ENCODE measurements around the gene VAT1L.

Gene VAT1L

GRCh38 chr16:77784441-77785372 is 3.7 kb upstream of the VAT1L start:
- DNase-seq = no peak

GRCh38 chr16:77785373-77785764 is 3.0 kb upstream of the VAT1L start:
- DNase-seq = no peak

GRCh38 chr16:77786186-77786847 is 2.0 kb upstream of the VAT1L start:
- no peak for DNase-seq

GRCh38 chr16:77787452-77787851 is 912 bp upstream of the VAT1L start:
- DNase-seq = no peak

GRCh38 chr16:77789085-77790008 is 983 bp downstream of the VAT1L start:
- DNase-seq = peak; percentile 52

GRCh38 chr16:77790009-77790372 is 1.6 kb downstream of the VAT1L start:
- no peak for DNase-seq

GRCh38 chr16:77790912-77791311 is 2.5 kb downstream of the VAT1L start:
- peak; percentile 32 for DNase-seq

GRCh38 chr16:77793417-77793816 is 5.1 kb downstream of the VAT1L start:
- DNase-seq = no peak

- no peak for DNase-seq
Observed at GRCh38 chr16:77794586-77794985, 6.2 kb downstream of the VAT1L start.

GRCh38 chr16:77801817-77802216 is 13.5 kb downstream of the VAT1L start:
- no peak for DNase-seq

- no peak for DNase-seq
Observed at GRCh38 chr16:77805398-77805797, 17.0 kb downstream of the VAT1L start.

GRCh38 chr16:77807021-77807420 is 18.7 kb downstream of the VAT1L start:
- peak; percentile 53 for DNase-seq

- DNase-seq = no peak
Observed at GRCh38 chr16:77812856-77813500, 24.6 kb downstream of the VAT1L start.

- DNase-seq = no peak
Observed at GRCh38 chr16:77816293-77816692, 27.9 kb downstream of the VAT1L start.

- DNase-seq = peak; percentile 57
Observed at GRCh38 chr16:77820340-77820739, 32.0 kb downstream of the VAT1L start.

- DNase-seq = no peak
Observed at GRCh38 chr16:77822661-77823060, 34.3 kb downstream of the VAT1L start.

- DNase-seq = no peak
Observed at GRCh38 chr16:77823067-77823466, 34.7 kb downstream of the VAT1L start.

GRCh38 chr16:77825196-77825595 is 36.8 kb downstream of the VAT1L start:
- DNase-seq = no peak

GRCh38 chr16:77827032-77827431 is 38.7 kb downstream of the VAT1L start:
- DNase-seq = no peak

GRCh38 chr16:77833921-77834634 is 45.7 kb downstream of the VAT1L start:
- DNase-seq = peak; percentile 53

GRCh38 chr16:77834635-77835540 is 46.5 kb downstream of the VAT1L start:
- DNase-seq = peak; percentile 39

Data from eye (tissue), 1 donor.